ENCODE results near the gene CWC15. TPM values are rescaled to one million over a fixed set of nuclear protein-coding genes. Genes with fewer than 3 reads are reported as not detected.

Gene CWC15
- total RNA-seq, 2 donors from 2014 or later = 33.6 to 43.8 TPM

DNA sequence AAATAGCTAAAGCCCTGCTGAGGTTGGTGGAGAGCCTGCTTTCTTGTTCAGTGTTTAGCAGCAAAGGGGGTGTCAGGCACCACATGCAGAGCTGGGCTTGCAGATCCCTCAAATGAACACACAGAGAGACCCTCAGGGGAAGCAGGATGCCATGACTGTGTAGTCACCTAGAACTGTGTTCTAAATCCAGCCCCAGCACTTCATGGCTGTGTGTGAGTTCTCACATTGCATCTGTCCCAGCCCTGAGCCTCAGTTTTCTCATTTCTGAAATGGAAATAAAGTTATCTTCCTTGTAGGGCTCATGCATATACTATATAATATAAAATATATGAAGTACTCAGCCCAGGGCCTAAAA lies 47.1 kb downstream of the CWC15 start:
- no peaks in the 10 kb centered on the region for H3K36me3 ChIP-seq
- TF ChIP-seq, protein P1, sequence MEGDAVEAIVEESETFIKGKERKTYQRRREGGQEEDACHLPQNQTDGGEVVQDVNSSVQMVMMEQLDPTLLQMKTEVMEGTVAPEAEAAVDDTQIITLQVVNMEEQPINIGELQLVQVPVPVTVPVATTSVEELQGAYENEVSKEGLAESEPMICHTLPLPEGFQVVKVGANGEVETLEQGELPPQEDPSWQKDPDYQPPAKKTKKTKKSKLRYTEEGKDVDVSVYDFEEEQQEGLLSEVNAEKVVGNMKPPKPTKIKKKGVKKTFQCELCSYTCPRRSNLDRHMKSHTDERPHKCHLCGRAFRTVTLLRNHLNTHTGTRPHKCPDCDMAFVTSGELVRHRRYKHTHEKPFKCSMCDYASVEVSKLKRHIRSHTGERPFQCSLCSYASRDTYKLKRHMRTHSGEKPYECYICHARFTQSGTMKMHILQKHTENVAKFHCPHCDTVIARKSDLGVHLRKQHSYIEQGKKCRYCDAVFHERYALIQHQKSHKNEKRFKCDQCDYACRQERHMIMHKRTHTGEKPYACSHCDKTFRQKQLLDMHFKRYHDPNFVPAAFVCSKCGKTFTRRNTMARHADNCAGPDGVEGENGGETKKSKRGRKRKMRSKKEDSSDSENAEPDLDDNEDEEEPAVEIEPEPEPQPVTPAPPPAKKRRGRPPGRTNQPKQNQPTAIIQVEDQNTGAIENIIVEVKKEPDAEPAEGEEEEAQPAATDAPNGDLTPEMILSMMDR (IDR thresholded peaks at IDR 0.05) = no peak
- TF ChIP-seq POLR2AphosphoS5 (IDR thresholded peaks at IDR 0.05) (no peak), POLR2A (IDR thresholded peaks at IDR 0.05) (no peak)
- intact Hi-C loops (cut with DNase I) = no loop called here
- H3K9me3 ChIP-seq = no peaks in the 10 kb centered on the region
- peak overlapping the region; percentile 26 to 63 for H3K27ac ChIP-seq
- no peak overlapping the region for H3K4me3 ChIP-seq
- H3K4me1 ChIP-seq (replicated peaks) = peaks cover 3% of the 10 kb centered on the region
- H3K27me3 ChIP-seq (replicated peaks; ENCODE audit: insufficient read depth) = no peaks in the 10 kb centered on the region
- no peak for DNase-seq (ENCODE audit: low spot score)

DNA sequence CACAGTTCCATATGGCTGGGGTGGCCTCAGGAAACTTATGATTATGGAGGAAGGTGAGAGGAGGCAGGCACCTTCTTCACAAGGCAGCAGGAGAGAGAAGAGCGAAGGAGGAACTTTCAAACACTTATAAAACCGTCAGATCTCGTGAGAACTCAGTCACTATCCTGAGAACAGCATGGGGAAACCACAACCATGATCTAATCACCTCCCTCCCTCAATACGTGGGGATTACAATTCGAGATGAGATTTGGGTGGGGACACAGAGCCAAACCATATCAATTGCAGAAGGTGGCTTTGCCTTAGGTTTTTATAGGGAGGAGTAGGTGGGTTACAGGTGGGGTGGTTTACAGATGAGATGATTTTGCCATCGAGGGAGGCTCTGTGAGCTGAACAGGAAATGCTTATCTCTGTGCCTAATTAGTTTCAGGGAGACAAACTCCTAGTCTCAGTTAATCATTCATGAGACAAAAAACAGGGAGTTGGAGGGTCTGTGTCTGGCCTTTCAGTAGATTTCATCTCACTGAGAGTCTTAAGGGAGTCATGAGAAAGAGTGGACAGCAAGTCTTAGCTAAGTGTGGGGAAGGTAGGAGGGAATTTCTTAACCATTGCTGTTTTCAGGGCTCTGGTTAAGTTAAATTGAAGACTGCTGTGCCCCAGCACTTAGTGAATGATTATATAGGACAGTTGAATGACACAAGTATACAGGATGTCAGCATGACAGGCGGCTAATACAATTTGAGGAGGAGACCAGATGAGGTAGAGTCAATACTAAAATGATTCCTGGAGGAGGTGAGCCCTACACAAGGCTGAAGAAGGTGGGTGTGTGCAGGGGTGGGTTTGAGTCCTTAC lies 47.7 kb downstream of the CWC15 start:
- Histone ChIP-seq H3K27me3 (replicated peaks; ENCODE audit: insufficient read depth) (no peaks in the 10 kb centered on the region), H3K9me3 (no peaks in the 10 kb centered on the region), H3K4me3 (no peak overlapping the region), H3K27ac (peak overlapping the region; percentile 26 to 63), H3K36me3 (no peaks in the 10 kb centered on the region), H3K4me1 (replicated peaks) (peaks cover 3% of the 10 kb centered on the region)
- intact Hi-C loops (cut with DNase I) = no loop called here
- TF ChIP-seq, protein P1 (IDR thresholded peaks at IDR 0.05) = no peak
- TF ChIP-seq POLR2AphosphoS5 (IDR thresholded peaks at IDR 0.05) (no peak), POLR2A (IDR thresholded peaks at IDR 0.05) (no peak)
- no peak for DNase-seq (ENCODE audit: low spot score)
- 61% methylated on average over 7 of the region's 7 CpGs for WGBS

DNA sequence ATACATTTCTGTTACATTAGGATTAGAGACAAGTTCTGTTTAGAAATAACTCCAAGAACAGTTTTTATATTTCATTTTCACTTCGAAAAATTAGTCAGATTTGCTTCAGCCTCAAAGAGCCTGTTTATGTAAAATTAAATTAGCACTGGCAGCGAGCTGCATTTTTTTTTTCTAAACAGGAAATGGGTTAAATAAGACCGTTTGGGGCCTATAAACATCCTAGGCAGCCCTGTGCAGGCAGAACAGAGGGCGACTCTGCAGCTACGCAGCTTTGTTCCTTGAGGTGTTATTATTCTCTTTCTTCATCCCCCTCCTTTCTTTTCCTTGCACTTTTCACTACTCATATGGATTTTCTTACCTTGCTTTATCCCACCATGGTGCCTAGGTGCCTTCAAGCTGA lies 48.7 kb downstream of the CWC15 start:
- intact Hi-C loops (cut with DNase I) = no loop called here
- no peaks in the 10 kb centered on the region for H3K36me3 ChIP-seq
- H3K27ac ChIP-seq = no peak overlapping the region
- TF ChIP-seq POLR2AphosphoS5 (IDR thresholded peaks at IDR 0.05) = no peak
- no peak for TF ChIP-seq POLR2A (IDR thresholded peaks at IDR 0.05)
- TF ChIP-seq, protein P1 (IDR thresholded peaks at IDR 0.05) = no peak
- WGBS = 65% methylated on average over 5 of the region's 5 CpGs
- no peak overlapping the region for H3K4me3 ChIP-seq
- no peaks in the 10 kb centered on the region for H3K27me3 ChIP-seq (replicated peaks; ENCODE audit: insufficient read depth)
- DNase-seq (ENCODE audit: low spot score) = no peak
- H3K9me3 ChIP-seq = no peaks in the 10 kb centered on the region
- H3K4me1 ChIP-seq (replicated peaks) = peaks cover 3% of the 10 kb centered on the region

DNA sequence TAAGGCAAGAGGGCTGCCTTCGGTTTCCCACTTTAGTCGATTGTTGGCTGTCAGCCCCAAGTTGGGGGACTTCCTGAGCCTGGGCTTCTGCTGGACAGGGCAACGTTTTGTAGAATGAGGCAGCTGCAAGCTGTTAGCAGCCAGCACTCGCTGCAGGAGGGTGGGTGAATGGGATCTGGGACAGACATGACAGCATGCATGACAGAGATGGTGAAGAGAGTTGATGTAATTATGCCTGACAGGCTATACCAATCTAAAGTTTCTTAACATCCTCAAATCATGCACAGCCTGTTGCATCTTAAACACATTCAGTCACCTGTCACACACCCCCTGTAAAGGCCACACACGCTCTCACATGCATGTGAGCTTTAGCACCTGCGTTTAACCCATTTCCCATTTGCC lies 49.2 kb downstream of the CWC15 start:
- TF ChIP-seq POLR2AphosphoS5 (IDR thresholded peaks at IDR 0.05) = no peak
- TF ChIP-seq, protein P1 (IDR thresholded peaks at IDR 0.05) = no peak
- no peak for TF ChIP-seq POLR2A (IDR thresholded peaks at IDR 0.05)
- WGBS = 53% methylated on average over 6 of the region's 6 CpGs
- H3K27me3 ChIP-seq (replicated peaks; ENCODE audit: insufficient read depth) = no peaks in the 10 kb centered on the region
- H3K36me3 ChIP-seq = no peaks in the 10 kb centered on the region
- H3K27ac ChIP-seq = no peak overlapping the region
- peaks cover 3% of the 10 kb centered on the region for H3K4me1 ChIP-seq (replicated peaks)
- no peak overlapping the region for H3K4me3 ChIP-seq
- intact Hi-C loops (cut with DNase I) = no loop called here
- no peak for DNase-seq (ENCODE audit: low spot score)
- H3K9me3 ChIP-seq = no peaks in the 10 kb centered on the region

DNA sequence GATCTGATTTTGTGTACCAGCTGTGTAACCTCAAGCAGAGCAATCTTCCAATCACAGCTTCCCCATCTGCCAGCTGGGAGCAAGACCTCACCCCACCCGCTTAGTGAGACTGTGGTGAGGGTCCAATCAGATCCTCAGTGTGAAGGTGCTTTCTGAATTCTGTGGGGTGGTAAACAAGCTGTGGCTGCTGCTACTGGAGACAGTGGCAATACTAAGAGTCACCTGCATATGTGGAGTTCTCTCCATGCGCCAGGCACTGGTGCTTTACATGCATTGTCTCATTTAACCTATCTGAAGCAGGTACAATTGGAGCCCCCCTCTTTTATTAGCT lies 50.4 kb downstream of the CWC15 start:
- Histone ChIP-seq H3K27ac (no peak overlapping the region), H3K4me3 (no peak overlapping the region), H3K36me3 (no peaks in the 10 kb centered on the region), H3K9me3 (no peaks in the 10 kb centered on the region), H3K4me1 (replicated peaks) (peaks cover 3% of the 10 kb centered on the region), H3K27me3 (replicated peaks; ENCODE audit: insufficient read depth) (no peaks in the 10 kb centered on the region)
- 91% methylated on average over 2 of the region's 2 CpGs for WGBS
- intact Hi-C loops (cut with DNase I) = no loop called here
- DNase-seq (ENCODE audit: low spot score) = no peak
- TF ChIP-seq, protein P1 (IDR thresholded peaks at IDR 0.05) = no peak
- TF ChIP-seq POLR2AphosphoS5 (IDR thresholded peaks at IDR 0.05) (no peak), POLR2A (IDR thresholded peaks at IDR 0.05) (no peak)
